Measurements from ENCODE around the gene TSGA10IP. TPM values are rescaled to one million over a fixed set of nuclear protein-coding genes. Genes with fewer than 3 reads are reported as not detected.

TSGA10IP gene
- total RNA-seq, 1 experiment from 2014 or later: not detected

- TF ChIP-seq ZNF274 (IDR thresholded peaks at IDR 0.05; ENCODE audit: low read depth, low read length) (no peak), EGR1 (IDR thresholded peaks at IDR 0.05; ENCODE audit: low read depth) (no peak), CTCF (IDR thresholded peaks at IDR 0.05 in 2 of 3, conservative IDR thresholded peaks at IDR 0.05 in 1 of 3; ENCODE audit: borderline replicate concordance in 1 of 3, insufficient read depth in 1 of 3, low read depth in 2 of 3, low read length in 2 of 3) (no peak), ZFX (IDR thresholded peaks at IDR 0.05) (no peak), YY1 (IDR thresholded peaks at IDR 0.05; ENCODE audit: extremely low read depth, insufficient replicate concordance, low read depth, low read length) (no peak)
- Histone ChIP-seq H3K36me3 (ENCODE audit: control insufficient read depth in 1 of 2, insufficient read depth in 2 of 2, low read length in 2 of 2) (peaks cover 10 to 52% of the 10 kb centered on the region in 2 experiments; a peak in 3 of 4 replicates), H3K79me2 (ENCODE audit: insufficient read depth, low read length) (peaks cover 88% of the 10 kb centered on the region), H3K27ac (ENCODE audit: low read depth, low read length) (peak overlapping the region; percentile 99), H4K20me1 (ENCODE audit: insufficient read depth) (peaks cover 31% of the 10 kb centered on the region; the same call in 1 of the 2 replicates), H2AFZ (ENCODE audit: low read depth, low read length, poor library complexity, severe bottlenecking) (no peak overlapping the region), H3K9ac (ENCODE audit: low read length) (peak overlapping the region; percentile 99), H3K4me3 (replicated peaks in 1 of 2; ENCODE audit: low read depth in 1 of 2, low read length in 2 of 2) (no peak overlapping the region), H3K4me1 (ENCODE audit: control insufficient read depth in 1 of 2, insufficient read depth in 2 of 2, low read length in 2 of 2) (peaks cover 14 to 79% of the 10 kb centered on the region in 2 experiments), H3K9me2 (ENCODE audit: insufficient read depth) (no peaks in the 10 kb centered on the region), H3K4me2 (ENCODE audit: low read length) (peak overlapping the region; percentile 71), H3K9me3 (ENCODE audit: control insufficient read depth in 1 of 2, insufficient read depth in 1 of 2, low read depth in 1 of 2, low read length in 2 of 2) (no peaks in the 10 kb centered on the region), H3K27me3 (ENCODE audit: insufficient read depth, low read length) (no peaks in the 10 kb centered on the region)
- RAD21 ChIA-PET (ENCODE audit: low non-redundant PET in 1 of 2, low total read pairs in 2 of 2, uncharacterized antibody in 2 of 2, unreplicated experiment in 2 of 2): no interaction called here
- no peak for ATAC-seq
- CTCF ChIA-PET: interaction anchor here (1.2 kb wide), 1 partner anchor 20 kb away, joined by 3 read pairs; no protein-coding TSS in a partner anchor
- no TSS peak for BruUV-seq (replicated peaks)
- intact Hi-C loops (cut with micrococcal nuclease): no loop called here
- POLR2A ChIA-PET: interaction anchor here (0.7 to 8.0 kb wide), 5 partner anchors 11 to 105 kb away, joined by 3 to 80 read pairs (median 6); no protein-coding TSS in a partner anchor
- DNase-seq (ENCODE audit: low read depth, low spot score): no peak
Observed at GRCh38 chr11:65895482-65895981, 49.7 kb upstream of the TSGA10IP start.
